Transverse colon (tissue), 4 donors: Measurements from ENCODE around the gene ZNF35. TPM values are rescaled to one million over a fixed set of nuclear protein-coding genes. Genes with fewer than 3 reads are reported as not detected.

Experiments
- DNase-seq: peaks from one replicate; pipeline ENCODE4 v3.0.0-alpha.2; 2019
- H3K27ac ChIP-seq, 4 donors: fragments of 200-600 bp; sonication (generic); 2 replicates each; pipeline ENCODE4 v1.5.1; 2016 to 2018; ENCODE audit warnings: inconsistent platforms in 4 of 4
- H3K27me3 ChIP-seq: fragments of 200-600 bp; sonication (generic); 2 replicates; pipeline ENCODE4 v1.5.1; 2017; ENCODE audit warnings: inconsistent platforms
- H3K36me3 ChIP-seq, 4 donors: fragments of 200-600 bp; sonication (generic); 2 replicates each; pipeline ENCODE4 v1.5.1; 2017 to 2019; ENCODE audit warnings: inconsistent platforms in 4 of 4
- H3K4me1 ChIP-seq, 4 donors: fragments of 200-600 bp; sonication (generic); 2 replicates each; pipeline ENCODE4 v1.5.1; 2017 to 2020; ENCODE audit warnings: inconsistent platforms in 4 of 4
- H3K4me3 ChIP-seq, 4 donors: fragments of 200-600 bp; sonication (generic); 1 replicate in 1 of 4; 2 replicates in 3 of 4; pipeline versions ENCODE4 v1.5.1 to v1.6.1; 2017 to 2019; ENCODE audit warnings: inconsistent platforms in 4 of 4
- H3K9me3 ChIP-seq, 2 donors: fragments of 200-600 bp; sonication (generic); 2 replicates each; pipeline ENCODE4 v1.5.1; 2017 to 2019; ENCODE audit warnings: inconsistent platforms in 2 of 2
- CTCF ChIP-seq, 5 experiments: fragments of 200-600 bp in 3 of 5; fragments of 450-650 bp in 2 of 5; sonication (generic) in 3 of 5; IDR thresholded peaks; 1 replicate in 2 of 5; 2 replicates in 3 of 5; pipeline ENCODE4 v1.5.1; 2016 to 2017; ENCODE audit warnings: antibody characterized with exemption in 5 of 5, inconsistent platforms in 3 of 5, mild to moderate bottlenecking in 2 of 5, moderate library complexity in 1 of 5
- EP300 ChIP-seq: sonication (generic); formaldehyde crosslinking; IDR thresholded peaks from one replicate; pipeline ENCODE4 v1.6.1; 2017; ENCODE audit warnings: antibody characterized with exemption, low read depth
- POLR2A ChIP-seq: fragments of 450-650 bp; IDR thresholded peaks from one replicate; pipeline ENCODE4 v1.6.1; 2016; ENCODE audit warnings: antibody characterized with exemption, mild to moderate bottlenecking, moderate library complexity
- POLR2AphosphoS5 ChIP-seq, 3 donors: sonication (generic); formaldehyde crosslinking; IDR thresholded peaks; one replicate each; pipeline ENCODE4 v1.6.1; 2016; ENCODE audit warnings: antibody characterized with exemption in 3 of 3
- WGBS, 2 donors: methylation state at CpG; one replicate each; pipeline ENCODE4 v1.1.5; 2018; ENCODE audit warnings: low coverage in 1 of 2; 5-methylcytosine and 5-hydroxymethylcytosine counted together
- in situ Hi-C, 4 donors: fragments of 200-750 bp; cut with MboI; loops; one replicate each; pipeline versions ENCODE4 v1.15.0 to v1.15.1; 2017; ENCODE audit warnings: low sequenced_read_pairs in 3 of 4, low pct_ligation_motif_present in 1 of 4, low pct_unique_long_range_greater_than_20kb in 1 of 4
- intact Hi-C: fragments of 100-400 bp; cut with DNase I; formaldehyde crosslinking; loops from one replicate; pipeline ENCODE4 v1.15.1; 2023; ENCODE audit warnings: low total_unique reads
- total RNA-seq, 4 donors: library from RNA; depleted of rRNA; stranded (reverse); fragments of >200 nt; gene quantifications; one replicate each; pipeline ENCODE4 v1.1.0, GENCODE V29; 2016

Gene ZNF35
- total RNA-seq, 4 donors from 2014 or later, result 1.00 to 6.8 (median 5.9) TPM; not detected in 1

- TF ChIP-seq EP300 (no peak), CTCF (IDR thresholded peaks at IDR 0.05) (no peak), POLR2AphosphoS5 (IDR thresholded peaks at IDR 0.05) (no peak), POLR2A (no peak)
- Histone ChIP-seq H3K27ac (no peak overlapping the region), H3K4me3 (no peak overlapping the region), H3K27me3 (no peaks in the 10 kb centered on the region), H3K9me3 (peaks cover 13 to 21% of the 10 kb centered on the region in 2 donors), H3K4me1 (no peaks in the 10 kb centered on the region), H3K36me3 (peaks cover 0 to 53% (median 28%) of the 10 kb centered on the region in 4 donors)
- WGBS, 2 donors, result 95 to 100% methylated on average over 2 to 6 of the region's 6 CpGs
- no peak for DNase-seq
- intact Hi-C loops (no loop called here), in situ Hi-C loops (no loop called here)
Measured at GRCh38 chr3:44659434-44659833, 10.9 kb downstream of the ZNF35 start.

GRCh38 chr3:44661189-44661588 is 12.7 kb downstream of the ZNF35 start:
- TF ChIP-seq CTCF (IDR thresholded peaks at IDR 0.05) (peak in 1 of 5 experiments; percentile 12), POLR2A (no peak)
- no peak overlapping the region for H3K27ac ChIP-seq
- no peak for DNase-seq
- 96% methylated on average over 2 of the region's 2 CpGs; no CpG with 5 or more reads in 1 of the 2 donors for WGBS, 2 donors
- in situ Hi-C loops (no loop called here), intact Hi-C loops (no loop called here)
- no peaks in the 10 kb centered on the region for H3K27me3 ChIP-seq
- H3K4me1 ChIP-seq, result no peaks in the 10 kb centered on the region
- H3K36me3 ChIP-seq, result peaks cover 0 to 46% (median 24%) of the 10 kb centered on the region in 4 donors
- peaks cover 13 to 21% of the 10 kb centered on the region in 2 donors for H3K9me3 ChIP-seq
- no peak overlapping the region for H3K4me3 ChIP-seq

GRCh38 chr3:44665173-44665572 is 16.6 kb downstream of the ZNF35 start:
- no peak for TF ChIP-seq CTCF (IDR thresholded peaks at IDR 0.05)
- no peak for TF ChIP-seq POLR2AphosphoS5 (IDR thresholded peaks at IDR 0.05)
- TF ChIP-seq POLR2A, result no peak
- no peak for TF ChIP-seq EP300
- no peaks in the 10 kb centered on the region for H3K4me1 ChIP-seq
- in situ Hi-C loops (no loop called here), intact Hi-C loops (no loop called here)
- H3K27ac ChIP-seq, result no peak overlapping the region
- no peaks in the 10 kb centered on the region for H3K27me3 ChIP-seq
- no peak for DNase-seq
- H3K9me3 ChIP-seq, result peaks cover 0 to 5% of the 10 kb centered on the region in 2 donors
- no peak overlapping the region for H3K4me3 ChIP-seq
- 93 to 97% methylated on average over 3 of the region's 3 CpGs for WGBS, 2 donors
- peaks cover 0 to 13% (median 3%) of the 10 kb centered on the region in 4 donors for H3K36me3 ChIP-seq

GRCh38 chr3:44666346-44666745 is 17.8 kb downstream of the ZNF35 start:
- no peak for DNase-seq
- H3K27me3 ChIP-seq, result no peaks in the 10 kb centered on the region
- H3K9me3 ChIP-seq, result no peaks in the 10 kb centered on the region
- in situ Hi-C loops (no loop called here), intact Hi-C loops (no loop called here)
- WGBS, 2 donors, result 95 to 100% methylated on average over 3 to 4 of the region's 4 CpGs
- H3K36me3 ChIP-seq, result peaks cover 0 to 1% (median 0%) of the 10 kb centered on the region in 4 donors
- H3K27ac ChIP-seq, result no peak overlapping the region
- no peak overlapping the region for H3K4me3 ChIP-seq
- H3K4me1 ChIP-seq, result no peaks in the 10 kb centered on the region
- TF ChIP-seq EP300 (no peak), POLR2AphosphoS5 (IDR thresholded peaks at IDR 0.05) (no peak), CTCF (IDR thresholded peaks at IDR 0.05) (no peak), POLR2A (no peak)
